HG03565 (cell line): ENCODE data around the gene CCL23.
"Not testable (repeated sequence)": the region's sequence is repeated elsewhere in the genome, so short reads cannot be mapped to it uniquely, and the experiment has no call there.

Experiments
- ATAC-seq: cut with Tn5 transposase; IDR thresholded peaks from one replicate; pipeline ENCODE4 v1.9.1; 2021; ENCODE audit warnings: mild to moderate bottlenecking, moderate library complexity; ENCODE audit not compliant: unreplicated experiment

The CCL23 gene

DNA sequence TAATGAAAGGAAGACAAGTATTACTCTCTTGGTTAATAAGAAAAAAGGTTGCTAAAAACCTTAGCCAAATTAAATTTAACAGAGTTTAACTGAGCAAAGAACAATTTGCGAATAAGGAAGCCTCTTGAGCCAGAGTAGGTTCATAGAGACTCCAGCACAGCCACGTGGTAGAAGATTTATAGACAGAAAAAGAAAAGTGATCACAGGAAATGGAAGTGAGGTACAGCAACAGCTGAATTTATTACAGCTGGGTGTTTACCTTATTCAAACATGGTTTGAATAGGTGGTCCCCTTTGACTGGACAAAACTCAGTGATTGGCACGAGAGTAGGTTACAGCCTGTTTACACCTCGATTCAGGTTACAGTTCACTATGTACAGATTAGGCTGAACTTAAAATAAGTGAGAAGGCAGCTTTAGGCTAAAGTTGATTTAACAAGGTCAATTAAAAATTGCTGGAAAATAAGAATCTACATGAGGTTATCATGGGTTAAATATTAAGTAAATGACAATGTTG lies 13.1 kb downstream of the CCL23 start:
- no peak for ATAC-seq

DNA sequence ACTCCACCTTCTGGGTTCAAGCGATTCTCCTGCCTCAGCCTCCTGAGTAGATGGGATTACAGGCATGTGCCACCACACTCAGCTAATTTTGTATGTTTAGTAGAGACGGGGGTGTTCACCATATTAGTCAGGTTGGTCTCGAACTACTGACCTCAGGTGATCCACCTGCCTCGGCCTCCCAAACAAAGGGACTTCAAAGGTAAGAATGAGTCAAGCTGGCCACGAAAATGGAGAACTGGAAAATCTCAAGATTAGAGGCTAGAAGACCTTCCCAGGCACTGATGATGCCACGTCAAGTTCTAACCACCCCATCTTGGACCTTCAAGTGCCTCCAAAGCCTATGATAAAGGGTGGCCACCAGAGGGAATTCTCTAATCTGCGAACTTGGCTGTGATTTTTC lies 15.1 kb downstream of the CCL23 start:
- no peak for ATAC-seq

DNA sequence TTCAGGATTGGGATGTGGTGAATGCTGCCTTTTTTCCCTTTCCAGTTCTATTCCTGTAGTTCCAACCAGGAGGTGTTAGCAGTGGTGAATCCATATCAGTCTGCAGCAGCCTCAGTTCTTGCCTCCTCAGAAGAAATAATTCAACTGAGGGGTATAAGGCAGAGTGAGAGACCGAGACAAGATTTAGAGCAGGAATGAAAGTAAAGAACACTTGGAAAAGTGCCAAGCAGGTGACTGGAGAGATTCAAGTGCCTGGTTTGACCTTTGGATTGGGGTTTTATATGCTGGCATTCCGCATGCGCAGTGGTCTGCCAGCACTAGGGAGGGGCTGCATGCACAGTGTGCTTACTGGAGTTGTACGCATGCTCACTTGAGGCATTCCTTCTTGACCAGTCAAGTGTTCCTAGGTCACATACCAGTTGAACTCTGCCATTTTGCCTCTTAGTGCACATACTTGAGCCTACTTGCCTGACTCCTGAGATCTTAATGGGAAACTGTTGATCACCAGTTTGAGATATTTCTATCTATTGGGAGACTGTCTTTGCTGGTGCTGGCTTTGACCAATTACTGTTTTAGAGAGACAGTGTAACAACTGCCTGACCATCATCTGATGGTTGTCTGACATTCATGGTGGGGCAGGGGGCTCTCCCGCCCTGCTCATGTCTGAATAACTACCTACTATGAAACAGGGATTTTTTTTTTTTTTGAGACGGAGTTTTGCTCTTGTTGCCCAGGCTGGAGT lies 15.7 kb downstream of the CCL23 start:
- ATAC-seq = no peak

DNA sequence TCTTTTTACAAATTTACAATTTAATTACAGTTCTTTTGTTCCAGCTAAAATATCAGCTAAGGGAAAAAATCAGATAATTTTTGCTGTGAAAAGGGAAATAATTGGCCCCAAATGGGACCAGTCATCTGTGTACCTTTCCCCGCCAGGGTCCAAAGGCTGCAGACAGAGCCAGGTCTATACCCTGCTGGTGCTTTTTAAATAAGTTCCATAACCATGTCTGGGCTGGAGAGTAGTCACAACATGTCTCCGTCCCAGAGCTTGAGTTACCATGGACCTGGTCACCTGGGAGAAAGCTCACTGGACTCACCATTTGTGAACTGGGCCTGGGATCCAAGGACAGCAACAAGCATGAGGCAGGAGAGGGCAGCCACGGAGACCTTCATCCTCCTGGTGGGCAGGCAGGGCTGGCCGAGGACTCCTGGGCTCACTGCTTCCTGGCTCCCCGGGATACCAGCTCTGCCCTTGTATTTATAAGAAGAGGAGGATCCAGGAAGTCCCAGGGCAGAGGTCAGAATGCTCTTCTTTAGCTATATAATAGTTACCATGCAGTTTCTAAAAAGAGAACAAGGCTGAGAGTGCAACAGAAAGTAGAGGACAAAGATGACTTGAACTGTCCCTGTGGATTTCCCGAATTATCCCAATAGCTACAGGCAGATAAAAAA lies 16.5 kb downstream of the CCL23 start, which contains the start of gene CCL15:
CCL15 (minus strand) TSS at position 444 of the 662 bp plus-strand sequence; CDS start at position 383, 61 bp downstream.
- no peak for ATAC-seq

DNA sequence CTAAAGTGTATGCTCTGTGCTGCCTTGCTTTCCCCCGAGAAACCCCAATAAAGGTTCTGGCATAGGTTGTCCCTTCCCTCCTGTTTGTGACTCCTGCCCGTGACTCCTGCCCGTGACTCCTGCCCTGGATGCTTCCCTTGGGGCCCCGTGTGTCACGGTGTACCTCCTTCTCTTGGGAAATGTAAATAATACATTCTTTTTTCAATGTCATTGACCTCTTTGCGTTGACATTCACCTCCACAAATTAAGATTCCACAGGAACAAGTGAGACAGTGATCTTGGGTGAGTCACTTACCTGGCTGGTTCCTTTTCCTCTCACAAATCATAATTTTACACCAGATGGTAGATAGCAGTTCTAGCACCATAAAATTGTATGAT lies 17.1 kb downstream of the CCL23 start:
- no peak for ATAC-seq

DNA sequence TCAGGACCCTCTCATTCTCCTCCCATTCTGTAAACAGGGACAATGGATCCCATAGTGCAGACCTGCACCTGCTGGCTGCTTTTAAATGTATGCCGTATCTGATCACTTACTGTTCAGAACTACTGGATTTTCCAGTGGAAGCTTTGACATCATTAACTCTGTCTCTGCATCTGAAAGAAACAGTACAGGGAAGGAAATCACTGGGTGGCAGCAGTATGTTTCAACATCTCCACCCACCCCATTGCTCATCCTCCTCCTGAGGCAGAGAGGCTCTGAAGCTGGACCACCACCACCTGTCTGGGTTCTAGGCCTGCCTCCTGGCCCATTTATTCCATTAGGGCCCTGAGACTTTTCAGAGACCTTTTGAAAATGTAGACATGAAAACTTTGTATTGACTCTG lies 19.0 kb downstream of the CCL23 start:
- no peak for ATAC-seq

DNA sequence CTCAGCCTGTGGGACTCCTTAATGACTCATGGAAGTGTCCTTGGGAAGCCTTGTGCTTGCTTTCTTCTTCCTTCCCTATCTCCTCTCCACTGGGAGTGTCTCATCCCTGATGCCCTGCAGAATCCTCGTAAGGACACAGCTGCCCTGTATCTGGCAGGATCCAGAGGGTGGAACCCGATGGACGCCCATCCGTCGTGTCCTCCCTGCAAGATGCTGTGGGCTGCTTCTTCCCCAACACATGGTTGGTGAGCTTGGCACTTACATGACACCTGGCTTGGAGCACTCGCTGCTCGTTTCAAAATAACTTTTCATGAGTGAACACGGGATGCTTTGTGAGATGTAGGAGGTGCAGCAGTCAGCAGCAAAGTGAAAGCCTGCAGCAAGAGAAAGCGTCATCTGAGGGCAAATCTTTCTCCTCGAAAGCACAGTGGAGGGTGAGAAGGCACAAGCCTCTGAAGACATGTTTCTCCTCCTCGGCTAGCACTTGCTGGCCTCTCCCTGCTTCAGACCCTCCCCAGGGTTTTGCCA lies 19.7 kb downstream of the CCL23 start:
- ATAC-seq = no peak

DNA sequence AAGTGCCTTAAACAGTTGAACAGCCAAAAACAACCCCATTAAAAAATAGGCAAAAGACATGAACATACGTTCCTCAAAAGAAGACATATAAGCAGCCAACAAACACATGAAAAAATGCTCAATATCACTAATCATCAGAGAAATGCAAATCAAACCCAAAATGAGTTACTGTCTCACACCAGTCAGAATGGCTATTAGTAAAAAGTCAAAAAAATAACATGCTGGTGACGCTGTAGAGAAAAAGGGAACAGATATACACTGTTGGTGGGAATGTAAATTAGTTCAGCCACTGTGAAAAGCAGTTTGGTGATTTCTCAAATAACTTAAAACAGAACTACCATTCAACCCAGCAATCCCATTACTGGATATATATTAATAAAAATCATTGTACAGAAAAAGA lies 22.4 kb downstream of the CCL23 start:
- not testable (repeated sequence) for ATAC-seq

DNA sequence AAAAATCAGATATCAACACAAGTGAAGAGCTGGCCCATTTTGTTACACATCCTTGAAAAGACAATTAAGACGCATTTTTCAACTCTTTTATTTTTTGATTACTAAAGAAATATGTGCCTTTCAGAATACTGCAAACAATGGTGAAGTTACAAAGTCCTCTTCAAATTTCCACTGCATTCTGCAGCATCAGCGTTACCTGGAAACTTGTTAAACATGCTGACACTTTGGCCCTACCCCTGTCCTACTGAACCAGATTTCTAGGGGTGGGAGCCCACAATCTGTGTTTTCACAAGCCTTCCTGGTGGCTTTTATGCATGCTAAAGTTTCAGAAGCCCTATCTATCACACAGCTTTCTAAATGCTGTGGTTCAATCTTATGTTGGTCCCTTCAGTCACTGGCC lies 26.7 kb downstream of the CCL23 start:
- ATAC-seq = no peak

DNA sequence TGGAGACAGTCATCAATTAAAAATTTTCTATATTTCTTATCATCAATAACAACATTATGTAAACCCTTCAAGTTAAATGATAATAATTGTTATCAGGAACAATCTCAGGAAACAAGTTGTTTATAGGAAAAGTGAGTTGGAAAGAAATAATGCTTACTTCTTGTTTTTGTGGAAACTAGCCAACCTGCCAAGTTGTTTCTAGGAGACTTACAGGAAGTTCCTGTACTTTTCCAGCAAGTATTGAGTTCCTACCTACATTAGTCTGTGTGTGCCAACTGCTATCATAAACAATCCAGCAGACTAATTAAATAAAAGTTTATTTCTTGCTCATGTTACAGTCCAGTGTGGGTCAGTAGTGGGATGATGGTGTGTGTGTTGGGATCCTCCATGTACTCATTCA lies 29.6 kb downstream of the CCL23 start:
- ATAC-seq = no peak

DNA sequence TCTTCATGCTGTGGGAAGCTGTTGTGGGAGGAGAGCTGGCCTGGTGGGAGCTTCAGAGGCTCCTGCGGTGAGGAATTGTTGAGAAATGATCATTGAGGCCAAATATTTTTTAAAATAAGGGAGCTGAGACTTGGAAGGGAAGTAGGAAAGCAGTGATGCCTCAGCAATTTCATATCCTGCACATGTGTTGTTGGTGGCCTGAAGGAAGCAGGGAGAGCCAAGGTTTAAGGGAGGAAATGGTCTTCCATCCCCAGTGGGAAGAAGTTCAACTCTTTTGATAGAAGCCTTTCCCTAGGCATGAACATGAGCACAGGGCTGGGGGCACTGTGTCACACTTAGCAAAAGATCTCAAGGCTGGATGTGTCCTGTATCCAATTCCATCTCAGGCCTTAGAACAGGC lies 31.1 kb downstream of the CCL23 start, which contains the start of gene CCL14:
CCL14 (minus strand) TSS at position 87 of the 400 bp plus-strand sequence; CDS start at position 7, 80 bp downstream.
- no peak for ATAC-seq

DNA sequence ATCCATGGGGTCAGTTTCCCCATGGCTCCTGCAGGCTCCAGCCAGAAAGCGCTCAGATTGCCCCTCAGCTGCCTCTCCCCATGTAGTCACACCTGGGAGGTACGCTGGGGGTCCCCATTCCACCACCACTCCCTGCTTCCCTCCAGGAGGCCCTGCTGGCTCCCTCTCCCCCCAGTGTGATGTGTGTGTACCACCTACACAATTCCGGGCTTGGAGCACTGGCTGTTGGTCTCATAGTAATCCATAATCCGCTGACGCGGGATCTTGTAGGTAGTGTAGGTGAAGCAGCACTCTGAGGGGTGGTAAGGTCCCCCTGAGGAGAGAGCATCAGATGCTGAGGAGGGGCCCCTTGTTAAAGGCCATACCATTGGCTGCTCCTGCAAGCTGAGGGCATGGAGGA lies 33.6 kb downstream of the CCL23 start:
- ATAC-seq = no peak

DNA sequence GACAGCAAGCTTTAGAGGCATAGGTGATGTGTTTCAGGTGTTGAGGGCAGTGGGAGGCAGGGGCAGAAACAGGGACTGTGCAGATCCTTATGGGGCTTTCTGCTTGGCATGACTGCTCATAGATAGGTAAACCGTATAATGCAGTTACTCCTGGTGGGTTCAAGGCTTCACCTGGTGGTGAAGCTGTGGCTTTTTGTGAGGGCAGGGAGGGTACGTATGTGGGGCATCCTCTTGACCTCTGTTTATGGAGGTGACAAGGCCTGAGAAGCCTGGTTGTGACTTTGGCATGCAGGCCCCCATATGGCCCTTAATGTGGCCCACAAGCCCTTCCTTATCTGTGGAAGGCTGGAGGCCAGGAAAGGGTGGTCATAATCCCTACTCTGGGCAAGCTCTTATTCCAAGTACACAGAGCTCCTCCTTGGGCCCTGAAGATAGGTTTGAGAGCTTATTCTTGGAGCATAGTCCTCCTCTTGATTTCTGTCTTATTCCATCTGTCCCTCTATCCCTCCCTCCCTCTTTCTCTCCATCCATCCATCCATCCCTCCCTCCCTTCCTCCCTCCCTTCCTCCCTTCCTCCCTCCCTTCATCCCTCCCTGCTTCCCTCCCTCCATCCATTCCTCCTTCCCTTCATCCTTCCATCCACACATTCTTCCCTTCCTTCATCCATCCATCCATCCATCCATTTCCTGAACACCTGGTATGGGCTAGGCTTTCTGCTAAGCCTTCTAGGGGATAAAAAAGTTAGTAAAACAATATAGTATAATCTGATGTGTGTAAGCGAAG lies 35.2 kb downstream of the CCL23 start:
- no peak for ATAC-seq

DNA sequence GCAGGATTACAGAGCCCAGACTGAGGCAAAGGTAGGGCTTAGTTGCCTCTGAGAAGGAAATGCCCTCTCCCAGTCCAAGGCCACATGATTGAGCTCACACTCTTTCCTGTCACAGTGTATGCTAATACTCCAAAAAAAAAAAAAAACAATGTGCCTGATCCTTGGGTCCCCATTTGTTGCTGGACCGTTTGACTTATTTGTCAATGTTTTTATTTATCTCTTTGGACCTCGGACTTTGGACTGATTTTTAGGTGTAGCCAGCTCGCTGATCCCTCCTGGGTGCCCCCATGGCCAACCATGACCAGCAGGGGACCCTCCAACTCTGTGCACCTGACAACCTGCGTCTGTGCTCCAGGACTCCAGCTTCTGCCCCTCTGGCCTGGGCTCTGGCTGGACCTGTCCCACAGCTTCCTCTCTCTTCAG lies 35.9 kb downstream of the CCL23 start:
- ATAC-seq = no peak

DNA sequence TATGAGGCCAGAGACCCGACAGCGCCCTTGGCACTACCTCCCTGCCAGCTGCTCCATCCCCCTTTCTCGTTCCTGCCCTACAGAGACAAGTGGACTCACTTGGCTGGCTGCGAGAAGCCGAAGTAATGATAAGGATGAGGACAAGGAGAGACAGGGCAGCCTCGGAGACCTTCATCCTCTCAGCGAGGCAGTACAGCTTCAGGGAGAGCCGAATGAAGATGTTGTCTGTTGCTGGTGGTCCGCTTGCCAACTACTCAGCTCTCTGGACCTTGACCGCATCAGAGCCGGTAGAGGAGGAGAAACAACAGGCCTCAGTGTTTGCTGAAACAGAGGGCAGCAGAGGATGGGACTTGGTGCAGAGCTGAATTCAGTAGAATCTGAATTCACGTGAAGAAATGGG lies 36.5 kb downstream of the CCL23 start, which contains the start of gene CCL16:
CCL16 (minus strand) TSS at position 252 of the 400 bp plus-strand sequence; CDS start at position 175, 77 bp downstream.
- no peak for ATAC-seq

DNA sequence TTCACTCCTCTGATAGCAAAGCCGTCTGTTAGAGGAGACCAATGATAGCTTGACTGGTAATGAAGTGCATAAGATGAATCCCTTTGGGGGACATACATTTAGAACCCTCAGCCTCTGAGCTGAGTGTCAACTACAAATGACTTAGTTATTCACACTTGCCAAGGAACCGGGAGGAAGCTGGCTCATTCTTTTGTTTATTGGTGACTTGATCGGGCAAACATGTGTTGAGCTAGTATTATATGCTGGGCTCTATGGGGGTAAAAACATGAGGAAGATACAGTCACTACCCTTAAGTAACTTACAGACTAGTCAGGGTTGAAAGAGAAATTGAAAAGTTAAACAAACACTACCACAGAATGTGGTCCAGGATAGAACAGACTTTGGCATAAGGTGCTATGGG lies 39.4 kb downstream of the CCL23 start:
- no peak for ATAC-seq

DNA sequence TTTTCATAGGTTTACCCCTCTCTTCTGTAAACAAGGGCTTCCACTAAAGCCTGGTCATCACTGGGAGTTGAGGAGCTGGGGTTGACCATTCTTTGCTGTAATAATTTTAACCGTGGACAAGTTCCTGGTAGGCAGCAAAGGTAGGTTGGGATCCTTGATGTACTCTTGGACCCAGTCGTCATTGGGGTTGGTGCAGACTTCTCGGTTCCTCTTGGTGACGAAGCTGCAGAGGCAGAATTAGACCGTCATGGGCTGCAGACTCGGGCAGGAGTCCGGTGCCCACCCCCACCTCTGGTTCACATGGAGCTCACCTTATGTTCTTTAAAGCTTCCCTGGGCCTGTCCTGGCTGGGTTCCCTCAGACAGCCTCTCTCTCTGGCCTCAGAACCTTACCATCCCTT lies 40.3 kb downstream of the CCL23 start:
- no peak for ATAC-seq

DNA sequence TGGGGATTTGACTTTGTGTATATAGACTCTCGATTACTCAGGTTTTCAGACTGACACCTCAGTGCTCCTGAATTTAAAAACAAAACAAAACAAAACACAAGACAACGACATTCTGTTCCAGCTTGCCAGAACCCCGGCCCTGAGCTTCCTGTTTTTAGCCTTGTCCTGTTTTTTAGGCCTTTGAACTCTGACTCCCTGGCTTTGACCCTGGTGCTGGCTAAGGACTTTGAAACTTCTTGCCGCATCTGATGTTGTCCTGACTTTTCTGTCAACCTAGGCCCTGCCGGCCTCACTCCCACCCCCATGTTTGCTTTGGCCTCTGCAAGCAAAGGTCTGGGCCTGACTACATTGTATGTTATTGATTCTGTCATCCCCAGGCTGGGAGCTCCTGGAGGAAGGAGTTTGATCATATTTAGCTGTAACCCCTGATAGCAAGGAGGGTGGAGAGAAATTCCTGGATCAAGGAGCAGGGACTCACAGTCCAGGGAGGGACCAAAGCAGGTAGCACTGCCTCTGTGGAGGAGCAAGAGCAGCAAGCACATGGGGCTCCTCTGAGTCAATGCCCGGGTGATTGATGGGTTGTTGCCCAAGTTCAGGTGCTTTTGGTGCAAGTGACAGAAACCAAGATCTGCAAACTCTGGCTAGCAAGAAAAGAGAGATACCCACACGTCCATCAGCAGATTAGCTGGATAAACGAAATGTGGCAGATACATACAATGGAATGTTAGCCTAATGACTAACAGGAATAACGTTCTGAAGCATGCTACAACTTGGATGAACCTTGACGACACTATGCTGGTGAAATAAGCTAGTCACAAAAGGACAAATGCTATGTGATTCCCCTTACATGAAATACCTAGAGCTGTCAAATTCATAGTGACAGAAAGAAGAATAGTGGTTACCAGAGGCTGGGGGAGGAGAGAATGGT lies 44.2 kb downstream of the CCL23 start:
- no peak for ATAC-seq

DNA sequence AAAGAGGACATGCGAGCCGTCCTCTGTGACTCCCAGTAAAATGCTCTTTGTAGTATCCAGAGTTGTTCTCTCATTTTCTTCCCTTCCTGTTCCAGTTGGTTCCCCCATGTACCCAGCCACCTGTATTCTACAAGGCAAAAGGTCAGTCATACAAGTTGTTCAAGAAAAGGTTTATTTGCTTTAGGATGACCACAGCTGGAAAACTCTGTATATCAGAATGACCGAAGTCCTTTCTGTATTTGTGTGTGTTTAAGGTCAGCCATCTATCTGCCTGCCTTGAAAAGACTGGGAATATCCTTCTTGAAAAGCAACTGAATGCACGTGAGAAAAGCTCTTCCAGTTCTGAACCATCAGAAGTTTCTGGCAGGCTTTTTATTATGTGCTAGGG lies 44.8 kb downstream of the CCL23 start:
- ATAC-seq = no peak

DNA sequence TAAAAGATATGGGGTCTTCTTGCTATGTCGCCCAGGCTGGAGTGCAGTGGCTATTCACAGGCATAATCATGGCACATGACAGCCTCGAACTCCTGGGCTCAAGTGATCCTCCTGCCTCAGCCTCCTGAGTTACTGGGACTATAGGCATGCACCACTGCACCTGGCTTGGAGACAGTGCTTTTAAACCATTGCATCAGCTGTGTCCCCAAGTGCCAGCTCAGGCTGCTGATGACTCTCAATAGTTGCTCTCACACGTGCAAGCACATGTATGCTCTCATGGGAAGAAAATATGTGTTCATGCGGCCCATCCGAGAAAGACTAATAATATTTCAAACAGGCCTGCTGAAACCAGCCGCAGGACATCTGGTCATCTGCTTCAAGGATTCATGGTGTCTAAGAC lies 45.2 kb downstream of the CCL23 start:
- ATAC-seq = no peak
